ENCODE measurements around the gene GNG13.
"Not testable (repeated sequence)": the region's sequence is repeated elsewhere in the genome, so short reads cannot be mapped to it uniquely, and the experiment has no call there.

GNG13 gene

GRCh38 chr16:761625-762513 is 38.7 kb downstream of the GNG13 start:
- no peak for DNase-seq (ENCODE audit: low read depth)

DNA sequence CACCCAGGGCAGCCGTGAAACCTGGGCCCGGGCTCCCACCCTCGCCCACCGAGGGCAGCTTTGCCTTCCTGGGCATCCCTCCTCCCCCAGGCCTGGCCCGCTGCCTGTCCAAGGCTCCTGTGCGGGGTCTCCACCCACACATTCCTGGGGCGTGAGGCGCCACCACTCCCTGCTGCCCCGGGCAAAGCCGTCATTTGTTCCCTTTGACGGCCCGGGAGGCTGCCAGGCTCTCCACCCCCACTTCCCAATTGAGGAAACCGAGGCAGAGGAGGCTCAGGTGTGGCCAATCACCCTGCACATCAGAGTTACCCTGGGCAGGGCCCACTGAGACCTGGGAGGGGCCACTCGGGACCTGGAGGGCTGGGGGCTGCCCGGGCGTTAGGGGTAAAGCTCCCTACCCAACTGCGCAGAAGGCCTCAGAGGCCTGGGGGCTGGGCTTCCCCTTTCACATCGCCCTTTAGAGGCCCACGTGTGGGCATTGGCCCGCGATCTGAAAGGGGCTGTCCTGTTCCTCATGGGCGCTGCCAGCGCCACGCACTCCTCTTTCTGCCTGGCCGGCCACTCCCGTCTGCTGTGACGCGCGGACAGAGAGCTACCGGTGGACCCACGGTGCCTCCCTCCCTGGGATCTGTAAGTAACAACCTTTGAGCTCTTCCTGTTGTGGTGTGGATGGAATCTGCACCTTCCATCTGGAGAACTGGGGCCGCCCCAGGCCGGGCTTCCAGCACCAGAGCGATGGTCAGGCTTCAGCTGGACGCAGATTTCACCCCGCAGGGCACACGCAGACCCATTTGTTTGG is 39.8 kb downstream of the GNG13 start, which contains the start of gene MSLN:
MSLN (plus strand) TSS at position 190 of the 799 bp plus-strand sequence. CDS start 1,947 bp downstream, outside the sequence.
- no peak for DNase-seq (ENCODE audit: low read depth)

DNA sequence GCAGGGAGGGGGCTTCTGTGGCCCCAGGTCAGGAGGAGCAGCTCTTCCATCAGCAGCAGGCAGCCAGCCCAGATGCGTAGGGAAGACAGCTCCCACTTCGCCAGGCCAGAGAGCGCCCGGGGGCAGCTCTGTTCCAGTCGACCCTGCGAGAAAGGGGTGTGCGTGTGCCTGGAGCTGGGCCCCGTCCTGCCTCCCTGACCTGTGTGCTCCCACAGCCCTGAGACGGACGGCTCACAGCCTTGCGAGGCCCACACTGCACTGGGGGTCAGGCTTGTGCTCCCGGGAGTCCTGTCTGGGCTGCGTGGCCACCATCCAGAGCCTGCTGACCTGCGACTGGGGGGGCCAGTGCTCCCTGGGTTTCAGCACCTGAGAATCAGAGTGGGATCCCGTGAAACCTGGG is 40.5 kb downstream of the GNG13 start:
- DNase-seq (ENCODE audit: low read depth) = no peak

GRCh38 chr16:759110-759910 is 41.2 kb downstream of the GNG13 start:
- DNase-seq (ENCODE audit: low read depth) = no peak

DNA sequence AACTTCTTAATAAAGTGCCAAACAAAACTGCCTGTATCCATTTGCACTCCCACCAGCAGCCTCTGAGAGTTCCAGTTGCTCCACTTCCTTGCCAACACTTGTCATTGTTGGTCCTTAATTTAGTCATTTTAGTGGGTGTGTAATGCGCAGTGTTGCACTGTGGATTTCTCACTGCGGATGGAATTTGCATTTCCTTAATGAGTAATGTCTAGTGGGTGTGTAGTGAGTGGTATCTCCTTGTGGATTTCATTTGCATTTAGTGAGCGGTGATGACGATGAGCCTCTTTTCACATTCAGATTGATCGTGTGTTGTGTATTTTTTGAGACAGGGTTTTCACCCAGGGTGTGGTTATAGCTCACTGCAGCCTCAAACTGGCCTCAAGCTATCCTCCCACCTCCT is 44.1 kb downstream of the GNG13 start:
- DNase-seq (ENCODE audit: low read depth) = no peak

DNA sequence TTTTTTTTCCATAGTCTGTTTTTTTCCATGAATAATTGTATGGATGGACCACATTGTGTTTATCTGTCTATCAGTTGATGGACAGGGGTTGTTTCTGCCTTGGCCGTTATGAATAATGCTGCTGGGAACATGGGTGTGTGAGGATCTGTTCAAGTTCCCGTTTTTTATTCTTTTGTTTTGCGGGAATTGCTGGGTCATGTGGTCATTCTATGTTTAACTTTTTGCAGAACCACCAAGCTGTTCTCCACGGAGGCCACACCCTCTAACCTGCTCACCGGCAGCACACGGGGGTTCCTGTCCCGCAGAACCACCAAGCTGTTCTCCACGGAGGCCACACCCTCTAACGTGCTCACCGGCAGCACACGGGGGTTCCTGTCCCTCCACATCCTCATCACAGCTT is 45.9 kb downstream of the GNG13 start:
- DNase-seq (ENCODE audit: low read depth) = no peak

DNA sequence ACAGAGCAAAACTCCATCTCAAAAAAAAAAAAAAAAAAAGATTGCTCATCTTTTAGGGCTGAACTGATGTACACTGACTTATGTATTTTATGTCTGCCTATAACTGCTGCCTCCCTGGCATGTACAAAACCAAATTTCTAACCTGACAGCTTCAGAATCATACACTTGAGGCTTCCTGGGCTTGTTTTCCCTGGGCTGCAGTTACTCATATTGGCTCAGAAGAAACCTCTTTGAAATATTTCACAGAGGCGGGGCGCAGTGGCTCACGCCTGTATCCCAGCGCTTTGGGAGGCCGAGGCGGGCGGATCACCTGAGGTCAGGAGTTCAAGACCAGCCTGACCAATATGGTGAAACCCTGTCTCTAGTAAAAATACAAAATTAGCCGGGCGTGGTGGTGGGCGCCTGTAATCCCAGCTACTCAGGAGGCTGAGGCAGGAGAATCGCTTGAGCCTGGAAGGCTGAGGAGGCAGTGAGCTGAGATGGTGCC is 46.4 kb downstream of the GNG13 start:
- DNase-seq (ENCODE audit: low read depth) = not testable (repeated sequence)

GRCh38 chr16:752007-752312 is 48.6 kb downstream of the GNG13 start:
- no peak for DNase-seq (ENCODE audit: low read depth)

DNA sequence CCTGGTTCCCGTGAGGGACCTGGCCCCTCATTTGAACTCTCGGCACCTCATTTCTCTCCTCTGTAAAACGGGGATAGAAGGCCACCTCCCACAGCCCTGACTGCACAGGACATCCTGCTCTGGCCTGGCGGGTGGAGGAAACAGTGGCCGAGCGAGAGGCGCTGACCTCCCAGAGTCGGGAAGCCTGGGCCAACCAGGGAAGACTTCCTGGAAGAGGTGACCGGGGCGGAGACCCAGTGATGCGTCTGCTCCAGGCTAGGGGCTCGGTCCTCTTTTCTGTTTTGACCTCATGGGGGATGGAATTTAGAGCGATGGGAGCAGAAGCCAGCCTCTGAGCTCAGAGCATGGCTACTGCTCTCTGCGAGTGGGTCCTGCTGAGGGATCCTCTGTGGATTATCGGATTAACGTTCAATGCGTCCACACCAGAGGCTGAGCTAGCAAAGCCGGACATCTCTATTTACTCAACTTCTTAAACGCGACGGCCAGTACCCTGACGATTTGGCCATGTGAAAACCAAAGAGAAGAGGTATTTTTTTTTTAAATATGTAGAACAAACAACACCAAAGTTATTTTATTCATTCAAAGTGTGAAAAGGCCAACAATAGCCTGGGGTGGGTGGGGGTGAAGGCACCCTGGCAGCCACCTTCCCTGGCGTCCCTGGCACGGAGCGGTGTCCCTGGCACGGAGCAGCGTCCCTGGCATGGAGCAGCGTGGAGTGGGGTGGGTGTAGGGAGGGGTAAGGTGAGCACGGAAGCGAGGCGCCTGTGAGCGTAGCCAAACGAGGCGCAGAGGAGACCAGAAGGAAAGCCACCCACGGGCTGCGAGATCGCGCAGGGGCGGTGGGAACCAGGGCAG is 49.2 kb downstream of the GNG13 start:
- no peak for DNase-seq (ENCODE audit: low read depth)

DNA sequence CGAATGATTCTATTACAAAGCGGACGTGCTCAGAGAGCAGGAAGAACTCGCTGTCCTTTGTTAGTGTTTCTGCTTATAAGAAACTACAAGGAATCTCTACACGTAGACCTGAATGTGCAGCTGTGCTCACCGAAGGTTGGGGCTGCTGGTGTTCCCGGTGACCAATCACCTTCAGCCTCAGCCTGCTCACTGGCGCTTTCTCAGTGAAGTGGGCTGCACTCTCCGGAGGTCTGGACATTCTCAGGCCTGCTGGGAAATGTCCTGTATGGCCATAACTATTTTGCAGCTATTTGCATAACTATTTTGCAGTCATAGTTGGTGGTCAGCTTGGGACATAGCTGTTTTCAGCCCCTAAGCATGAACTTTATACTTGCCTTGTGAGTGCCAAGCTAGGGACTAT is 50.0 kb downstream of the GNG13 start:
- DNase-seq (ENCODE audit: low read depth) = no peak

DNA sequence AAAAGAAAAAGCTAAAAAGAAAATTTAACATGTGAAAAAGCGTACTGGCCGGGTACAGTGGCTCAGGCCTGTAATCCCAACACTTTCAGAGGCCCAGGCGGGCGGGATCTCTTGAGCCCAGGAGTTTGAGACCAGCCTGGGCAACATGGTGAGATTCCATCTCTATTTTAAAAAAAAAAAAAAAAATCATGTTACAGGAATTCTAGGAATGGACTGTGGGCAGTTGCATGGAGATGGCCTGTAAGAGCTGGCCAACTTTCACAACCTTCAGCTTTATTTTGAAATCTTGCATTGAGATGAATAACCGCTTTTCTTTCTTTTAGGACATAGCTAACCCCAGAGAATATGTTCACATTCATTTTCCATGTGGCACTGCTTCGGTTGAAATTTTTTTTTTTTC is 51.5 kb downstream of the GNG13 start:
- DNase-seq (ENCODE audit: low read depth) = peak; percentile 76
